Peyer's patch (tissue), 4 donors: ENCODE results near the gene CRHR2.

ENCODE experiments used
- POLR2A ChIP-seq, 2 donors: fragments of 450-650 bp; IDR thresholded peaks; one replicate each; pipeline ENCODE4 v1.5.1; 2017; ENCODE audit warnings: antibody characterized with exemption in 2 of 2, mild to moderate bottlenecking in 2 of 2, moderate library complexity in 2 of 2
- TF ChIP-seq, protein P1 (sequence below), 6 experiments: fragments of 450-650 bp in 4 of 6; fragments of 200-600 bp in 2 of 6; sonication (generic) in 1 of 6; IDR thresholded peaks; one replicate each; pipeline ENCODE4 v1.5.1; 2017 to 2019; ENCODE audit warnings: antibody characterized with exemption in 6 of 6, mild to moderate bottlenecking in 3 of 6, moderate library complexity in 1 of 6

DNA sequence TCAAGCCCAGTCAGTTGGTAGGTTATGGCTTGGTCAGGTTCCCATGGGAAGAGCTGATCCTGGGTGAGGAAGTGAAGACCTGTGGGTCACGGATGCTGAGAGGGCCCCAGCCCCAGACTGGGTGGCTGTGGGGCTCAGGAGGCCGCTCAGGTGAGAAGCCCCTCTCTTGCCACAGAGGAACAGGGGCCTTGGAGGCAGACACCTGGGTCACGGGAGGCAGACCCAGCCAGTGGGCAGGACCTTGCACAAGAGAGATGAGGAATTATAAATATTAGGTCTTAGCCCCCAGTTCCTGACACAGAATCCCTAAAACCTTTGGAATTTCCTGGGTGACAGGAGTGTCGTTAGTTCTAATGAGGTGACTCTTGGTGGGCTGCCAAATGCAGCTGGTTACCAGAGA is 10.6 kb upstream of the CRHR2 start:
- TF ChIP-seq, protein P1, sequence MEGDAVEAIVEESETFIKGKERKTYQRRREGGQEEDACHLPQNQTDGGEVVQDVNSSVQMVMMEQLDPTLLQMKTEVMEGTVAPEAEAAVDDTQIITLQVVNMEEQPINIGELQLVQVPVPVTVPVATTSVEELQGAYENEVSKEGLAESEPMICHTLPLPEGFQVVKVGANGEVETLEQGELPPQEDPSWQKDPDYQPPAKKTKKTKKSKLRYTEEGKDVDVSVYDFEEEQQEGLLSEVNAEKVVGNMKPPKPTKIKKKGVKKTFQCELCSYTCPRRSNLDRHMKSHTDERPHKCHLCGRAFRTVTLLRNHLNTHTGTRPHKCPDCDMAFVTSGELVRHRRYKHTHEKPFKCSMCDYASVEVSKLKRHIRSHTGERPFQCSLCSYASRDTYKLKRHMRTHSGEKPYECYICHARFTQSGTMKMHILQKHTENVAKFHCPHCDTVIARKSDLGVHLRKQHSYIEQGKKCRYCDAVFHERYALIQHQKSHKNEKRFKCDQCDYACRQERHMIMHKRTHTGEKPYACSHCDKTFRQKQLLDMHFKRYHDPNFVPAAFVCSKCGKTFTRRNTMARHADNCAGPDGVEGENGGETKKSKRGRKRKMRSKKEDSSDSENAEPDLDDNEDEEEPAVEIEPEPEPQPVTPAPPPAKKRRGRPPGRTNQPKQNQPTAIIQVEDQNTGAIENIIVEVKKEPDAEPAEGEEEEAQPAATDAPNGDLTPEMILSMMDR (IDR thresholded peaks at IDR 0.05), result no peak
- no peak for TF ChIP-seq POLR2A (IDR thresholded peaks at IDR 0.05)
